Measurements from ENCODE around the gene LPP. TPM values are rescaled to one million over a fixed set of nuclear protein-coding genes. Genes with fewer than 3 reads are reported as not detected.

LPP gene
- total and polyA plus RNA-seq, 10 of the 15 experiments (the other 5 are each of a cell fraction or from before 2014, with no cell fraction given): under 0.01 to 0.62 (median 0.03) TPM

- no peak for TF ChIP-seq SPI1 (IDR thresholded peaks at IDR 0.05; ENCODE audit: borderline replicate concordance, insufficient read depth, low read depth, low read length)
- no peak for TF ChIP-seq SUZ12 (IDR thresholded peaks at IDR 0.05; ENCODE audit: unreplicated experiment)
Observed at GRCh38 chr3:188392076-188392475, 238.1 kb downstream of the LPP start (continued).

GRCh38 chr3:188394623-188395022, 240.7 kb downstream of the LPP start:
- H3K27me3 ChIP-seq (replicated peaks in 1 of 2; ENCODE audit: control insufficient read depth in 2 of 2, insufficient read depth in 2 of 2, low read length in 1 of 2): peaks cover 0 to 1% of the 10 kb centered on the region in 2 experiments; a peak in 3 of 4 replicates
- no peak overlapping the region for H3K9ac ChIP-seq (ENCODE audit: control insufficient read depth, insufficient read depth, low read length)
- intact Hi-C loops (cut with micrococcal nuclease; ENCODE audit: unreplicated experiment) (no loop called here), in situ Hi-C loops (cut with MboI) (no loop called here)
- no peak overlapping the region for H2AFZ ChIP-seq (ENCODE audit: control insufficient read depth, low read depth, low read length)
- peaks cover 12% of the 10 kb centered on the region for H3K4me1 ChIP-seq (ENCODE audit: control insufficient read depth, insufficient read depth, low read length)
- SMC1A ChIA-PET (ENCODE audit: uncharacterized antibody, unreplicated experiment): interaction anchor here (1.0 kb wide), 1 partner anchor 67 kb away, joined by 3 read pairs; no protein-coding TSS in a partner anchor
- CTCF ChIA-PET: interaction anchor here (1.1 to 1.7 kb wide), 2 partner anchors 14 to 15 kb away, joined by 3 read pairs; no protein-coding TSS in a partner anchor
- DNase-seq (ENCODE audit: low read depth, low spot score) (no peak), FAIRE-seq (no peak), ATAC-seq (no peak)
- H3K36me3 ChIP-seq (ENCODE audit: control insufficient read depth in 2 of 2, insufficient read depth in 2 of 2, low read length in 1 of 2): no peaks in the 10 kb centered on the region
- BruUV-seq (replicated peaks): no TSS peak
- no peak overlapping the region for H3K4me3 ChIP-seq
- POLR2A ChIA-PET: no interaction called here
- H4K20me1 ChIP-seq (ENCODE audit: control insufficient read depth, insufficient read depth): no peaks in the 10 kb centered on the region
- H3K79me2 ChIP-seq (ENCODE audit: control insufficient read depth, insufficient read depth, low read length): no peaks in the 10 kb centered on the region
- H3K27ac ChIP-seq (ENCODE audit: control insufficient read depth, insufficient read depth): no peak overlapping the region
- H3K4me2 ChIP-seq (ENCODE audit: control insufficient read depth, insufficient read depth): no peak overlapping the region
- H3K9me3 ChIP-seq (replicated peaks; ENCODE audit: control insufficient read depth, insufficient read depth, low read length): no peaks in the 10 kb centered on the region; the same call in 2 of the 3 replicates
- WGBS (ENCODE audit: insufficient coverage, insufficient replicate concordance, low lambda C conversion rate, missing lambda C conversion rate): 0% methylated on average over 1 of the region's 1 CpG
- TF ChIP-seq YY1 (IDR thresholded peaks at IDR 0.05; ENCODE audit: low read depth, low read length) (no peak), MEF2A (IDR thresholded peaks at IDR 0.05; ENCODE audit: insufficient read depth, low read depth, low read length) (no peak), CEBPB (IDR thresholded peaks at IDR 0.05; ENCODE audit: borderline replicate concordance in 1 of 2, low read depth in 2 of 2, low read length in 2 of 2) (no peak), IKZF1 (conservative IDR thresholded peaks at IDR 0.05) (no peak), SKIL (IDR thresholded peaks at IDR 0.05; ENCODE audit: low read depth, poor library complexity, severe bottlenecking) (no peak), E2F4 (IDR thresholded peaks at IDR 0.05; ENCODE audit: low read depth, low read length) (no peak), CUX1 (IDR thresholded peaks at IDR 0.05; ENCODE audit: insufficient replicate concordance, low read depth, low read length) (no peak)
- RAD21 ChIA-PET (ENCODE audit: unreplicated experiment): no interaction called here

Measured in GM12878 (cell line).